Measurements from ENCODE around the gene USP48.

The USP48 gene

DNA sequence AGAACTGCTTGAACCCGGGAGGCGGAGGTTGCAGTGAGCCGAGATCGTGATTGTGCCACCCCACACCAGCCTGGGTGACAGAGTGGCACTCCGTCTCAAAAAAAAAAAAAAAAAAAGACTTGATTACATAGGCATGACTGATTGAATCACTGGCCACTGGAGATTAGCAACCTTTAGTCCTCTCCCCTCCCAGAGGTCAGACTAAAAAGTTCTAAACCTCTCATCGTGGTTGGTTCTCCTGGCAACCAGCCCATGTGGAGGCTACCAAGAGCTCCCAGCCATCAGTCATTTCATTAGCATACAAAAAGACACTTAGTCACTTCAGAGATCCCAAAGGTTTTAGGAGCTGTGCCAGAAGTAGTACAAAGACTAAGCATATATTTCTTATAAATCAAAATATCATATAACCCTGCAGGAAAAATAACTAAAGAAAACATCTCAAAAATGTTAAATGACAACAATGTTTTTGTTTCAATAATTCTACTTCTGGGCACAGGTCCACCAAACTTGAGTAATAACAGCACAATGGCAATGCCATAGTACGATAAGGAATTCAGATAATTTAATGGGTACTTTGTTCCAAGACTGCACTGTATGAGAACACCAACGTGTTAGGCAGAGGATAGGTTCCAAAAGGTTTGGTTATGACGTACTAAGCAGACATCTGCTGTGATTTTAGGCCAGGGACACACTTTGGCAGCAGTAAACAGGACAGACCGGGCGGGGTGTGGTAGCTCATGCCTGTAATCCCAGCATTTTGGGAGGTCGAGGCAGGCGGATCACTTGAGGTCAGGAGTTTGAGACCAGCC, 18.1 kb downstream of the USP48 start (continued):
- TF ChIP-seq OSR2 (tag by site-specific recombination; IDR thresholded peaks at IDR 0.05) (peak; percentile 74), ZXDB (tag by site-specific recombination; IDR thresholded peaks at IDR 0.05) (0 out of 2 replicates have a peak, but pooled peaks have one; percentile 13), ZNF366 (tag by site-specific recombination; conservative IDR thresholded peaks at IDR 0.05) (peak; percentile 42; the same call in 1 of the 2 replicates), PRDM6 (tag by site-specific recombination; IDR thresholded peaks at IDR 0.05) (peak; percentile 89)
- TF ChIP-seq, protein P1, sequence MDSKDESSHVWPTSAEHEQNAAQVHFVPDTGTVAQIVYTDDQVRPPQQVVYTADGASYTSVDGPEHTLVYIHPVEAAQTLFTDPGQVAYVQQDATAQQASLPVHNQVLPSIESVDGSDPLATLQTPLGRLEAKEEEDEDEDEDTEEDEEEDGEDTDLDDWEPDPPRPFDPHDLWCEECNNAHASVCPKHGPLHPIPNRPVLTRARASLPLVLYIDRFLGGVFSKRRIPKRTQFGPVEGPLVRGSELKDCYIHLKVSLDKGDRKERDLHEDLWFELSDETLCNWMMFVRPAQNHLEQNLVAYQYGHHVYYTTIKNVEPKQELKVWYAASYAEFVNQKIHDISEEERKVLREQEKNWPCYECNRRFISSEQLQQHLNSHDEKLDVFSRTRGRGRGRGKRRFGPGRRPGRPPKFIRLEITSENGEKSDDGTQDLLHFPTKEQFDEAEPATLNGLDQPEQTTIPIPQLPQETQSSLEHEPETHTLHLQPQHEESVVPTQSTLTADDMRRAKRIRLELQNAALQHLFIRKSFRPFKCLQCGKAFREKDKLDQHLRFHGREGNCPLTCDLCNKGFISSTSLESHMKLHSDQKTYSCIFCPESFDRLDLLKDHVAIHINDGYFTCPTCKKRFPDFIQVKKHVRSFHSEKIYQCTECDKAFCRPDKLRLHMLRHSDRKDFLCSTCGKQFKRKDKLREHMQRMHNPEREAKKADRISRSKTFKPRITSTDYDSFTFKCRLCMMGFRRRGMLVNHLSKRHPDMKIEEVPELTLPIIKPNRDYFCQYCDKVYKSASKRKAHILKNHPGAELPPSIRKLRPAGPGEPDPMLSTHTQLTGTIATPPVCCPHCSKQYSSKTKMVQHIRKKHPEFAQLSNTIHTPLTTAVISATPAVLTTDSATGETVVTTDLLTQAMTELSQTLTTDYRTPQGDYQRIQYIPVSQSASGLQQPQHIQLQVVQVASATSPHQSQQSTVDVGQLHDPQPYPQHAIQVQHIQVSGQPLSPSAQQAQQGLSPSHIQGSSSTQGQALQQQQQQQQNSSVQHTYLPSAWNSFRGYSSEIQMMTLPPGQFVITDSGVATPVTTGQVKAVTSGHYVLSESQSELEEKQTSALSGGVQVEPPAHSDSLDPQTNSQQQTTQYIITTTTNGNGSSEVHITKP (tag by site-specific recombination; IDR thresholded peaks at IDR 0.05): peak; percentile 88

DNA sequence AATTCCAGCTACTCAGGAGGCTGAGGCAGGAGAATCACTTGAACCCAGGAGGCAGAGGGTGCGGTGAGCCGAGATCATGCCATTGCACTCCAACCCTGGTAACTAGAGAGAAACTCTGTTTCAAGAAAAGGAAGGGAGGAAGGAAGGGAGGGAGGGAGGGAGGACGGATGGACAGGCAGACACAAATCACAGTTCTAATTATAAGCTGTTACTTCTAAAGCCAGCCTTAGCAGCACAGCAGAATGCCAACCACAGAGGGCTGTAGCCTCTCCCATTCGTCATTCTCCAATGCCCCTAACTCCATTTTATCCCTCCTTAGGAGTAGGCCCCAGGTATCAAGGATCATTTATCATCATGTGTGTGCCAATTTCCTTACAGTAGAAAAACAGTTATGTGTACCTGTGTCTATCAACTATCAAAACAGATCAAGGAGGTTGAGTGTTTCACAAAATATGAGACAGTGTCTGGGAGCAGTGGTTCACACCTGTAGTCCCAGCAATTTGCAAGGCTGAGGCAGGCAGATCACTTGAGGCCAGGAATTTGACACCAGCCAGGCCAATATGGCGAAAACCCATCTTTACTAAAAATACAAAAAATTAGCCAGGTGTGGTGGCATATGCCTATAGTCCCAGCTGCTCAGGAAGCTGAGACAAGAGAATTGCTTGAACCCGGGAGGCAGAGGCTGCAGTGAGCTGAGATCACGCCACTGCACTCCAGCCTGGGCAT, 19.1 kb downstream of the USP48 start:
- CTCF ChIA-PET: no interaction called here
- H3K9me3 ChIP-seq (ENCODE audit: control insufficient read depth, insufficient read depth, low read depth, low read length): no peaks in the 10 kb centered on the region
- no peak overlapping the region for H3K27ac ChIP-seq (ENCODE audit: extremely low read depth, low read depth, low read length)
- peaks cover 0 to 2% of the 10 kb centered on the region in 2 experiments; a peak in 2 of 3 replicates for H3K36me3 ChIP-seq (ENCODE audit: control insufficient read depth in 2 of 2, insufficient read depth in 1 of 2, low read length in 2 of 2)
- POLR2A ChIA-PET: interaction anchor here (0.7 to 1.5 kb wide), 2 partner anchors 19 to 66 kb away, joined by 4 to 7 read pairs; partner anchors contain the start of gene USP48
- peaks cover 4% of the 10 kb centered on the region for H3K4me1 ChIP-seq (ENCODE audit: control insufficient read depth, insufficient read depth, low read length)
- no peak overlapping the region for H3K4me3 ChIP-seq (ENCODE audit: low read depth, low read length)
- peak; percentile 31; the same call in 1 of the 2 replicates for TF ChIP-seq SP7 (tag by site-specific recombination; IDR thresholded peaks at IDR 0.05)
- TF ChIP-seq HOXA7 (CRISPR knock-in tag; IDR thresholded peaks at IDR 0.05; ENCODE audit: borderline replicate concordance): no peak
- TF ChIP-seq, protein P2, sequence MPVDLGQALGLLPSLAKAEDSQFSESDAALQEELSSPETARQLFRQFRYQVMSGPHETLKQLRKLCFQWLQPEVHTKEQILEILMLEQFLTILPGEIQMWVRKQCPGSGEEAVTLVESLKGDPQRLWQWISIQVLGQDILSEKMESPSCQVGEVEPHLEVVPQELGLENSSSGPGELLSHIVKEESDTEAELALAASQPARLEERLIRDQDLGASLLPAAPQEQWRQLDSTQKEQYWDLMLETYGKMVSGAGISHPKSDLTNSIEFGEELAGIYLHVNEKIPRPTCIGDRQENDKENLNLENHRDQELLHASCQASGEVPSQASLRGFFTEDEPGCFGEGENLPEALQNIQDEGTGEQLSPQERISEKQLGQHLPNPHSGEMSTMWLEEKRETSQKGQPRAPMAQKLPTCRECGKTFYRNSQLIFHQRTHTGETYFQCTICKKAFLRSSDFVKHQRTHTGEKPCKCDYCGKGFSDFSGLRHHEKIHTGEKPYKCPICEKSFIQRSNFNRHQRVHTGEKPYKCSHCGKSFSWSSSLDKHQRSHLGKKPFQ (tag by site-specific recombination; IDR thresholded peaks at IDR 0.05): 0 out of 2 replicates have a peak, but pooled peaks have one; percentile 66
- peak; percentile 7; the same call in 1 of the 2 replicates for TF ChIP-seq SCRT1 (tag by site-specific recombination; IDR thresholded peaks at IDR 0.05; ENCODE audit: borderline replicate concordance)

DNA sequence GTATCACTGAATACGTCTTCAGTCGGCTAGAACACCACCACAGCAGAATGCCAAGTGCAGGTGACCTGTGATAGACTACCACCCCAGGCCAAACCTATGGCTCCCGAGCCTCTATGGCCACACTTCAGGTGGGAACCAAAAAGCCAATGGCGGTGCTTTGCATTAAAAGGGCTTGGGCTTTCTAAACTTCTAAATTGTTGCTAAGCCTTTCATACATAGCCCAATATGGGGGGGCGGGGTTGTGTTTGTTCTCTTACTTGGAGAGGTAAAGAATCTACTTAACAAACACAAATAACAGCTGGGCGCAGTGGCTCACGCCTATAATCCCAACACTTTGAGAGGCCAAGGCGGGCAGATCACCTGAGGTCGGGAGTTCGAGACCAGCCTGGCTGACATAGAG, 19.7 kb downstream of the USP48 start:
- ChIA-PET CTCF (no interaction called here), POLR2A (interaction anchor here (1.0 kb wide), 1 partner anchor 19 kb away, joined by 4 read pairs; no protein-coding TSS in a partner anchor)
- no peaks in the 10 kb centered on the region for H3K9me3 ChIP-seq (ENCODE audit: control insufficient read depth, insufficient read depth, low read depth, low read length)

More for the DNA sequence above, 19.7 kb downstream of the USP48 start:
- Histone ChIP-seq H3K4me1 (ENCODE audit: control insufficient read depth, insufficient read depth, low read length) (peaks cover 4% of the 10 kb centered on the region), H3K27ac (ENCODE audit: extremely low read depth, low read depth, low read length) (no peak overlapping the region), H3K4me3 (ENCODE audit: low read depth, low read length) (no peak overlapping the region), H3K36me3 (ENCODE audit: control insufficient read depth in 2 of 2, insufficient read depth in 1 of 2, low read length in 2 of 2) (no peaks in the 10 kb centered on the region; a peak in 1 of 3 replicates)
- TF ChIP-seq ZNF544 (tag by site-specific recombination; IDR thresholded peaks at IDR 0.05) (no peak), ZNF140 (tag by site-specific recombination; IDR thresholded peaks at IDR 0.05) (no peak), TRIM28 (IDR thresholded peaks at IDR 0.05; ENCODE audit: borderline replicate concordance, low read length) (no peak), KLF8 (tag by site-specific recombination; IDR thresholded peaks at IDR 0.05) (no peak)
